SK-N-SH (cell line): ENCODE data around the gene PAN3.

Source experiments
- JUND ChIP-seq: IDR thresholded peaks from 2 replicates; pipeline ENCODE4 v1.4.0; 2012
- MXI1 ChIP-seq: IDR thresholded peaks from 2 replicates; pipeline ENCODE4 v1.6.1; 2012; ENCODE audit warnings: mild to moderate bottlenecking, low read depth, low read length, improper control_type of control experiment
- RAD21 ChIP-seq: IDR thresholded peaks from 2 replicates; pipeline ENCODE4 v1.6.1; 2012; ENCODE audit warnings: mild to moderate bottlenecking, low read length
- RXRA ChIP-seq: IDR thresholded peaks from 2 replicates; pipeline ENCODE4 v1.4.0; 2012; ENCODE audit warnings: low read depth, mild to moderate bottlenecking, borderline replicate concordance
- SMC3 ChIP-seq: IDR thresholded peaks from 2 replicates; pipeline ENCODE4 v1.6.1; 2012; ENCODE audit warnings: low read depth, low read length, improper control_type of control experiment
- TEAD4 ChIP-seq: IDR thresholded peaks from 2 replicates; pipeline ENCODE4 v1.4.0; 2012; ENCODE audit warnings: mild to moderate bottlenecking, borderline replicate concordance; ENCODE audit not compliant: insufficient read depth
- USF1 ChIP-seq: IDR thresholded peaks from 2 replicates; pipeline ENCODE4 v1.4.0; 2012; ENCODE audit warnings: low read depth, borderline replicate concordance
- TF ChIP-seq, protein P1 (sequence below): IDR thresholded peaks from 2 replicates; pipeline ENCODE4 v1.4.0; 2012; ENCODE audit warnings: low read depth, borderline replicate concordance
- TF ChIP-seq, protein P2 (sequence below): fragments of 200-600 bp; sonication (generic); IDR thresholded peaks from 2 replicates; pipeline ENCODE4 v1.6.1; 2017; ENCODE audit warnings: antibody characterized with exemption, mild to moderate bottlenecking, moderate library complexity

GRCh38 chr13:28320209-28320608 is 181.9 kb downstream of the PAN3 start:
- TF ChIP-seq, protein P1, sequence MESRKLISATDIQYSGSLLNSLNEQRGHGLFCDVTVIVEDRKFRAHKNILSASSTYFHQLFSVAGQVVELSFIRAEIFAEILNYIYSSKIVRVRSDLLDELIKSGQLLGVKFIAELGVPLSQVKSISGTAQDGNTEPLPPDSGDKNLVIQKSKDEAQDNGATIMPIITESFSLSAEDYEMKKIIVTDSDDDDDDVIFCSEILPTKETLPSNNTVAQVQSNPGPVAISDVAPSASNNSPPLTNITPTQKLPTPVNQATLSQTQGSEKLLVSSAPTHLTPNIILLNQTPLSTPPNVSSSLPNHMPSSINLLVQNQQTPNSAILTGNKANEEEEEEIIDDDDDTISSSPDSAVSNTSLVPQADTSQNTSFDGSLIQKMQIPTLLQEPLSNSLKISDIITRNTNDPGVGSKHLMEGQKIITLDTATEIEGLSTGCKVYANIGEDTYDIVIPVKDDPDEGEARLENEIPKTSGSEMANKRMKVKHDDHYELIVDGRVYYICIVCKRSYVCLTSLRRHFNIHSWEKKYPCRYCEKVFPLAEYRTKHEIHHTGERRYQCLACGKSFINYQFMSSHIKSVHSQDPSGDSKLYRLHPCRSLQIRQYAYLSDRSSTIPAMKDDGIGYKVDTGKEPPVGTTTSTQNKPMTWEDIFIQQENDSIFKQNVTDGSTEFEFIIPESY = no peak
- TF ChIP-seq, protein P2, sequence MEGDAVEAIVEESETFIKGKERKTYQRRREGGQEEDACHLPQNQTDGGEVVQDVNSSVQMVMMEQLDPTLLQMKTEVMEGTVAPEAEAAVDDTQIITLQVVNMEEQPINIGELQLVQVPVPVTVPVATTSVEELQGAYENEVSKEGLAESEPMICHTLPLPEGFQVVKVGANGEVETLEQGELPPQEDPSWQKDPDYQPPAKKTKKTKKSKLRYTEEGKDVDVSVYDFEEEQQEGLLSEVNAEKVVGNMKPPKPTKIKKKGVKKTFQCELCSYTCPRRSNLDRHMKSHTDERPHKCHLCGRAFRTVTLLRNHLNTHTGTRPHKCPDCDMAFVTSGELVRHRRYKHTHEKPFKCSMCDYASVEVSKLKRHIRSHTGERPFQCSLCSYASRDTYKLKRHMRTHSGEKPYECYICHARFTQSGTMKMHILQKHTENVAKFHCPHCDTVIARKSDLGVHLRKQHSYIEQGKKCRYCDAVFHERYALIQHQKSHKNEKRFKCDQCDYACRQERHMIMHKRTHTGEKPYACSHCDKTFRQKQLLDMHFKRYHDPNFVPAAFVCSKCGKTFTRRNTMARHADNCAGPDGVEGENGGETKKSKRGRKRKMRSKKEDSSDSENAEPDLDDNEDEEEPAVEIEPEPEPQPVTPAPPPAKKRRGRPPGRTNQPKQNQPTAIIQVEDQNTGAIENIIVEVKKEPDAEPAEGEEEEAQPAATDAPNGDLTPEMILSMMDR = no peak
- no peak for TF ChIP-seq MXI1
- TF ChIP-seq TEAD4 = no peak
- TF ChIP-seq SMC3 = no peak
- no peak for TF ChIP-seq USF1
- no peak for TF ChIP-seq RXRA
- TF ChIP-seq JUND = no peak
- no peak for TF ChIP-seq RAD21
